Body of pancreas (tissue), 4 donors: ENCODE data around the gene LDLRAD4.

Experiments
- POLR2A ChIP-seq, 3 donors: fragments of 450-650 bp; IDR thresholded peaks; one replicate each; pipeline ENCODE4 v1.6.1; 2016; ENCODE audit warnings: antibody characterized with exemption in 3 of 3, mild to moderate bottlenecking in 2 of 3
- TF ChIP-seq, protein P1 (sequence below), 7 experiments: fragments of 450-650 bp in 4 of 7; fragments of 200-600 bp in 3 of 7; sonication (generic) in 3 of 7; IDR thresholded peaks; one replicate each; pipeline ENCODE4 v1.5.1; 2016 to 2019; ENCODE audit warnings: antibody characterized with exemption in 7 of 7

- TF ChIP-seq, protein P1, sequence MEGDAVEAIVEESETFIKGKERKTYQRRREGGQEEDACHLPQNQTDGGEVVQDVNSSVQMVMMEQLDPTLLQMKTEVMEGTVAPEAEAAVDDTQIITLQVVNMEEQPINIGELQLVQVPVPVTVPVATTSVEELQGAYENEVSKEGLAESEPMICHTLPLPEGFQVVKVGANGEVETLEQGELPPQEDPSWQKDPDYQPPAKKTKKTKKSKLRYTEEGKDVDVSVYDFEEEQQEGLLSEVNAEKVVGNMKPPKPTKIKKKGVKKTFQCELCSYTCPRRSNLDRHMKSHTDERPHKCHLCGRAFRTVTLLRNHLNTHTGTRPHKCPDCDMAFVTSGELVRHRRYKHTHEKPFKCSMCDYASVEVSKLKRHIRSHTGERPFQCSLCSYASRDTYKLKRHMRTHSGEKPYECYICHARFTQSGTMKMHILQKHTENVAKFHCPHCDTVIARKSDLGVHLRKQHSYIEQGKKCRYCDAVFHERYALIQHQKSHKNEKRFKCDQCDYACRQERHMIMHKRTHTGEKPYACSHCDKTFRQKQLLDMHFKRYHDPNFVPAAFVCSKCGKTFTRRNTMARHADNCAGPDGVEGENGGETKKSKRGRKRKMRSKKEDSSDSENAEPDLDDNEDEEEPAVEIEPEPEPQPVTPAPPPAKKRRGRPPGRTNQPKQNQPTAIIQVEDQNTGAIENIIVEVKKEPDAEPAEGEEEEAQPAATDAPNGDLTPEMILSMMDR (IDR thresholded peaks at IDR 0.05), result no peak
- TF ChIP-seq POLR2A (IDR thresholded peaks at IDR 0.05), result no peak
Measured at GRCh38 chr18:13318731-13319501, 100.4 kb downstream of the LDLRAD4 start.
